Measurements from ENCODE around the gene SAMD13. TPM values are rescaled to one million over a fixed set of nuclear protein-coding genes. Genes with fewer than 3 reads are reported as not detected.

Gene SAMD13
- total and polyA plus RNA-seq, 10 of the 15 experiments (the other 5 are each of a cell fraction or from before 2014, with no cell fraction given) = 0.81 to 1.9 (median 1.2) TPM; not detected in 1

GRCh38 chr1:84277343-84278059, 24.0 kb upstream of the SAMD13 start:
- in situ Hi-C loops (cut with MboI) = no loop called here
- DNase-seq (ENCODE audit: low read depth, low spot score) = no peak
- no peak overlapping the region for H3K4me2 ChIP-seq (ENCODE audit: control insufficient read depth, insufficient read depth)
- CTCF ChIA-PET = no interaction called here
- H3K9ac ChIP-seq (ENCODE audit: control insufficient read depth, insufficient read depth, low read length) = no peak overlapping the region
- H3K9me3 ChIP-seq (replicated peaks; ENCODE audit: control insufficient read depth, insufficient read depth, low read length) = no peaks in the 10 kb centered on the region
- H3K36me3 ChIP-seq (ENCODE audit: control insufficient read depth in 2 of 2, insufficient read depth in 2 of 2, low read length in 1 of 2) = no peaks in the 10 kb centered on the region
- no peaks in the 10 kb centered on the region for H3K79me2 ChIP-seq (ENCODE audit: control insufficient read depth, insufficient read depth, low read length)
- no peak for ATAC-seq
- WGBS (ENCODE audit: insufficient coverage, insufficient replicate concordance, low lambda C conversion rate, missing lambda C conversion rate) = 93% methylated on average over 1 of the region's 1 CpG
- no peak for FAIRE-seq
- SMC1A ChIA-PET (ENCODE audit: uncharacterized antibody, unreplicated experiment) = no interaction called here
- no peak for TF ChIP-seq BCLAF1 (IDR thresholded peaks at IDR 0.05)
- TF ChIP-seq IRF4 (IDR thresholded peaks at IDR 0.05; ENCODE audit: low read depth, low read length) = no peak
- TF ChIP-seq SKIL (IDR thresholded peaks at IDR 0.05; ENCODE audit: low read depth, poor library complexity, severe bottlenecking) = no peak
- TF ChIP-seq EGR1 (IDR thresholded peaks at IDR 0.05; ENCODE audit: borderline replicate concordance in 1 of 2, low read depth in 2 of 2, low read length in 2 of 2) = no peak
- TF ChIP-seq NRF1 (conservative IDR thresholded peaks at IDR 0.05; ENCODE audit: low read depth, low read length) = no peak
- TF ChIP-seq HDGF (IDR thresholded peaks at IDR 0.05) = no peak
- TF ChIP-seq ZNF217 (IDR thresholded peaks at IDR 0.05) = no peak
- TF ChIP-seq SUPT20H (IDR thresholded peaks at IDR 0.05; ENCODE audit: borderline replicate concordance, control insufficient read depth, low read depth, low read length) = no peak
- TF ChIP-seq ATF2 (IDR thresholded peaks at IDR 0.05; ENCODE audit: low read length) = no peak
- TF ChIP-seq CEBPZ (IDR thresholded peaks at IDR 0.05; ENCODE audit: low read depth, low read length) = no peak
- intact Hi-C loops (cut with micrococcal nuclease; ENCODE audit: unreplicated experiment) = no loop called here
- H3K4me3 ChIP-seq = no peak overlapping the region
- POLR2A ChIA-PET = no interaction called here
- H3K27ac ChIP-seq (ENCODE audit: control insufficient read depth, insufficient read depth) = no peak overlapping the region
- H2AFZ ChIP-seq (ENCODE audit: control insufficient read depth, low read depth, low read length) = no peak overlapping the region
- H3K27me3 ChIP-seq (replicated peaks in 1 of 2; ENCODE audit: control insufficient read depth in 2 of 2, insufficient read depth in 2 of 2, low read length in 1 of 2) = no peaks in the 10 kb centered on the region
- no TSS peak for BruUV-seq (replicated peaks)
- H4K20me1 ChIP-seq (ENCODE audit: control insufficient read depth, insufficient read depth) = no peaks in the 10 kb centered on the region
- RAD21 ChIA-PET (ENCODE audit: unreplicated experiment) = no interaction called here
- H3K4me1 ChIP-seq (ENCODE audit: control insufficient read depth, insufficient read depth, low read length) = peaks cover 2% of the 10 kb centered on the region; the same call in 1 of the 2 replicates

Measured in GM12878 (cell line).